Measurements from ENCODE around the gene TASP1.
A peak's percentile ranks its signal among the peaks of the same experiment; 100 is the strongest.

TASP1 gene

DNA sequence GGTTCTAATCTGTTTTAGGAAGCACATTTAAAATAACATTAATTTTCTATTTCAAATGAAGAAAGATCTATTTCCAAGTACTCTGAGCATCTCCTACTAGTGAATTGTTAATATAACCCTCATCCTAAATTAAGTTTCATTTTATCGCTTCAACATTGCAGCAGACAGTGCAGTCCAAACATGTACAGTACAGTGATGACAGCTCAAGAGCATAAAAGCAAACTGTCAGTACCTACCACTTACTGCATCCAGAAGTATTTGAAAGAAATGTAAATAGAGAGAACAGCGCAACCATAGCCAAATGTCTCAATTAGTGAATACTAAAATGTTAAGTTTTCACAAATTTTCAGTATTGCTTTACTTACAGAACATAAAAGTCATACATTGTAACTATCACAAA is 238.3 kb downstream of the TASP1 start:
- H3K4me2 ChIP-seq (ENCODE audit: low read length, poor library complexity, severe bottlenecking): no peak overlapping the region
- no peak overlapping the region for H3K23ac ChIP-seq (ENCODE audit: low read length in 2 of 2)
- WGBS: 92% methylated on average over 1 of the region's 2 CpGs
- no peak overlapping the region for H4K91ac ChIP-seq (ENCODE audit: low read length)
- H3K27me3 ChIP-seq (ENCODE audit: control insufficient read depth in 1 of 2, insufficient read depth in 1 of 2, low read length in 2 of 2): no peaks in the 10 kb centered on the region
- H2BK15ac ChIP-seq (ENCODE audit: low read depth, poor library complexity, severe bottlenecking): no peak overlapping the region
- H3K27ac ChIP-seq (ENCODE audit: low read length, poor library complexity, severe bottlenecking): no peak overlapping the region
- H3K4me1 ChIP-seq (ENCODE audit: control insufficient read depth, insufficient read depth, low read depth, low read length): peaks cover 4% of the 10 kb centered on the region
- no peak overlapping the region for H4K8ac ChIP-seq (ENCODE audit: low read length)
- no peak overlapping the region for H2BK120ac ChIP-seq (ENCODE audit: low read depth, low read length)
- no peak for DNase-seq
- no peak overlapping the region for H2BK12ac ChIP-seq (ENCODE audit: low read length in 2 of 2)
- H2BK5ac ChIP-seq (ENCODE audit: low read depth, low read length, poor library complexity, severe bottlenecking): no peak overlapping the region
- H2AFZ ChIP-seq (ENCODE audit: low read depth, low read length): no peak overlapping the region
- H3K4ac ChIP-seq (ENCODE audit: low read depth in 1 of 2, low read length in 2 of 2): no peak overlapping the region
- no peaks in the 10 kb centered on the region for H3K9me3 ChIP-seq (ENCODE audit: control insufficient read depth, low read length)
- no peak overlapping the region for H3K18ac ChIP-seq (ENCODE audit: low read depth in 1 of 2, low read length in 2 of 2)
- H2AK5ac ChIP-seq (ENCODE audit: low read length, severe bottlenecking): no peak overlapping the region
- H3K79me1 ChIP-seq (replicated peaks; ENCODE audit: low read length, poor library complexity, severe bottlenecking): no peaks in the 10 kb centered on the region
- H3K14ac ChIP-seq (ENCODE audit: low read length in 2 of 2): no peak overlapping the region
- H3K9ac ChIP-seq (ENCODE audit: low read length): no peak overlapping the region
- H3K36me3 ChIP-seq (ENCODE audit: control insufficient read depth in 1 of 2, insufficient read depth in 2 of 2, low read depth in 1 of 2, low read length in 2 of 2): no peaks in the 10 kb centered on the region
- no peak overlapping the region for H3K4me3 ChIP-seq (ENCODE audit: insufficient read depth in 1 of 2, low read depth in 1 of 2, low read length in 2 of 2)

DNA sequence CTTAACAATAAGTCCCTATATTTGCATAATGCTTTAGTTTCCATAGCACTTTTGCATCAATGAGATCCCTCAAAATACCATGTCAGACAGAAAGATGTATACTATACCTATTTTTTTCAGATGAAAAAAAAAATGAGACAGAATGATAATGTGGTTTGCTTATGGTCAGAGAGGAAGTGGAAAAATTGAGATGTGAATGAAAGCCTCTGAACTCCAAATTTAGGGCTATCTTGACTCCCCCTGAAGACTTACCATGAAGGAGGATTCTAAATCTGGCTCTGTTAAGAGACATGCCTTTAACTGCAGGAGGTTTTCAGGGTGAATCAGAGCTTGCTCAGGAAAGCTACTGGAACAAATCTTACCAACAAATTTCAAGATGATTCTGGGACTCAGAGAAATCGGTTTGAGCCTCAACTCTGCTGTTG is 241.4 kb downstream of the TASP1 start:
- H3K36me3 ChIP-seq (ENCODE audit: control insufficient read depth in 1 of 2, insufficient read depth in 2 of 2, low read depth in 1 of 2, low read length in 2 of 2): peaks cover 0 to 4% of the 10 kb centered on the region in 2 experiments
- no peak overlapping the region for H3K4ac ChIP-seq (ENCODE audit: low read depth in 1 of 2, low read length in 2 of 2)
- H3K4me3 ChIP-seq (ENCODE audit: insufficient read depth in 1 of 2, low read depth in 1 of 2, low read length in 2 of 2): no peak overlapping the region
- H3K23ac ChIP-seq (ENCODE audit: low read length in 2 of 2): no peak overlapping the region
- H3K14ac ChIP-seq (ENCODE audit: low read length in 2 of 2): no peak overlapping the region
- no peak overlapping the region for H3K4me2 ChIP-seq (ENCODE audit: low read length, poor library complexity, severe bottlenecking)
- H2BK5ac ChIP-seq (ENCODE audit: low read depth, low read length, poor library complexity, severe bottlenecking): no peak overlapping the region
- H2AFZ ChIP-seq (ENCODE audit: low read depth, low read length): no peak overlapping the region
- H3K27me3 ChIP-seq (ENCODE audit: control insufficient read depth in 1 of 2, insufficient read depth in 1 of 2, low read length in 2 of 2): no peaks in the 10 kb centered on the region
- H2BK15ac ChIP-seq (ENCODE audit: low read depth, poor library complexity, severe bottlenecking): no peak overlapping the region
- H3K9ac ChIP-seq (ENCODE audit: low read length): no peak overlapping the region
- no peak overlapping the region for H3K27ac ChIP-seq (ENCODE audit: low read length, poor library complexity, severe bottlenecking)
- H3K9me3 ChIP-seq (ENCODE audit: control insufficient read depth, low read length): no peaks in the 10 kb centered on the region
- H4K91ac ChIP-seq (ENCODE audit: low read length): no peak overlapping the region
- peak; percentile 7 for DNase-seq
- 86% methylated on average over 1 of the region's 1 CpG for WGBS
- H2AK5ac ChIP-seq (ENCODE audit: low read length, severe bottlenecking): no peak overlapping the region
- no peak overlapping the region for H4K8ac ChIP-seq (ENCODE audit: low read length)
- H3K79me1 ChIP-seq (replicated peaks; ENCODE audit: low read length, poor library complexity, severe bottlenecking): no peaks in the 10 kb centered on the region
- H3K18ac ChIP-seq (ENCODE audit: low read depth in 1 of 2, low read length in 2 of 2): no peak overlapping the region
- peaks cover 4% of the 10 kb centered on the region for H3K4me1 ChIP-seq (ENCODE audit: control insufficient read depth, insufficient read depth, low read depth, low read length)
- no peak overlapping the region for H2BK120ac ChIP-seq (ENCODE audit: low read depth, low read length)
- no peak overlapping the region for H2BK12ac ChIP-seq (ENCODE audit: low read length in 2 of 2)

DNA sequence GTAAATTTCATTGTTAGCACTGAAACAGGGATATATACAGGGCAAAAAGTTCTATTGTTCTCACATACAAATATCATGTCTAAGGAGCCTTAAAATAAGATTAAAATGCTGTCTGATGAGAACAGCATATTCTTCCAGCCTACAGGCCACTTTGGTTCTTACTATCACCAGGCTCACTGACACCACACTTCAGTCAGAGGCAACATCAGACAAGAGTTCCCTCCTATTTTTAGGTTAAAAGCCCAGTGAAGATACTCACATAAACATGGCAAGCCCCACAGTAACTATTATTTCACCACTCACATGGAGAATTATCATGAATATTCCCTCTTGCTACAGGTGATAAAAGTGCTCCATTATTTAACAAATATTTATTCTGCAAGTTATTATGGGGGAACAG is 241.9 kb downstream of the TASP1 start:
- H3K9ac ChIP-seq (ENCODE audit: low read length): no peak overlapping the region
- H3K27me3 ChIP-seq (ENCODE audit: control insufficient read depth in 1 of 2, insufficient read depth in 1 of 2, low read length in 2 of 2): no peaks in the 10 kb centered on the region
- no peaks in the 10 kb centered on the region for H3K9me3 ChIP-seq (ENCODE audit: control insufficient read depth, low read length)
- no peak overlapping the region for H2BK5ac ChIP-seq (ENCODE audit: low read depth, low read length, poor library complexity, severe bottlenecking)
- H2BK120ac ChIP-seq (ENCODE audit: low read depth, low read length): no peak overlapping the region
- H2BK15ac ChIP-seq (ENCODE audit: low read depth, poor library complexity, severe bottlenecking): no peak overlapping the region
- peaks cover 0 to 4% of the 10 kb centered on the region in 2 experiments for H3K36me3 ChIP-seq (ENCODE audit: control insufficient read depth in 1 of 2, insufficient read depth in 2 of 2, low read depth in 1 of 2, low read length in 2 of 2)
- H2AK5ac ChIP-seq (ENCODE audit: low read length, severe bottlenecking): no peak overlapping the region
- H2BK12ac ChIP-seq (ENCODE audit: low read length in 2 of 2): no peak overlapping the region
- DNase-seq: no peak
- H2AFZ ChIP-seq (ENCODE audit: low read depth, low read length): no peak overlapping the region
- no peak overlapping the region for H3K18ac ChIP-seq (ENCODE audit: low read depth in 1 of 2, low read length in 2 of 2)
- H3K4me3 ChIP-seq (ENCODE audit: insufficient read depth in 1 of 2, low read depth in 1 of 2, low read length in 2 of 2): no peak overlapping the region
- no peak overlapping the region for H3K4me2 ChIP-seq (ENCODE audit: low read length, poor library complexity, severe bottlenecking)
- no peak overlapping the region for H3K14ac ChIP-seq (ENCODE audit: low read length in 2 of 2)
- H3K4ac ChIP-seq (ENCODE audit: low read depth in 1 of 2, low read length in 2 of 2): no peak overlapping the region
- no peaks in the 10 kb centered on the region for H3K79me1 ChIP-seq (replicated peaks; ENCODE audit: low read length, poor library complexity, severe bottlenecking)
- peaks cover 4% of the 10 kb centered on the region for H3K4me1 ChIP-seq (ENCODE audit: control insufficient read depth, insufficient read depth, low read depth, low read length)
- no peak overlapping the region for H4K8ac ChIP-seq (ENCODE audit: low read length)
- no peak overlapping the region for H3K27ac ChIP-seq (ENCODE audit: low read length, poor library complexity, severe bottlenecking)
- no peak overlapping the region for H4K91ac ChIP-seq (ENCODE audit: low read length)
- no peak overlapping the region for H3K23ac ChIP-seq (ENCODE audit: low read length in 2 of 2)

DNA sequence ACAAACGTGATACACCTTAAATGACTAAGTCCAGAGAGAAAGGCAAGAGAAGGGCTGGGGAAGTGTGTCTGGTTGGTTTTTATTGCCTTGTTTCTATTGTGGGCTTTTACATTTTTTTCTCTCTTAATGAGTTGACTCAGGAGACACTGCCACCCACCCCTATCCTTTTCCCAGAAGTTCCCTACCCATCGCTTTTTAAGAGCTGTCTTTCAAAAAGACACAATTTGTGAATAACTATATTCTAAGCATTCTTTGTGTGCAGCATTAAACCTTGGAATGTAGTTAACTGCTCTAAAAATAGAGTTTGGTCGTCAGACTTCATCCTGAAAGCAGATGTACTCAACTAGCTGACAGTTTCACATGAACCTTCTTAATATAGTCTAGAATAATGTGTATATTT is 242.7 kb downstream of the TASP1 start:
- WGBS: no CpG with 5 or more reads among the region's 3 CpGs
- no peak overlapping the region for H3K14ac ChIP-seq (ENCODE audit: low read length in 2 of 2)
- no peak overlapping the region for H4K91ac ChIP-seq (ENCODE audit: low read length)

More for the DNA sequence above, 242.7 kb downstream of the TASP1 start:
- H2BK5ac ChIP-seq (ENCODE audit: low read depth, low read length, poor library complexity, severe bottlenecking): no peak overlapping the region
- no peak overlapping the region for H3K23ac ChIP-seq (ENCODE audit: low read length in 2 of 2)
- H3K4me1 ChIP-seq (ENCODE audit: control insufficient read depth, insufficient read depth, low read depth, low read length): peaks cover 4% of the 10 kb centered on the region
- no peak overlapping the region for H3K4me3 ChIP-seq (ENCODE audit: insufficient read depth in 1 of 2, low read depth in 1 of 2, low read length in 2 of 2)
- DNase-seq: peak; percentile 30
- H2BK15ac ChIP-seq (ENCODE audit: low read depth, poor library complexity, severe bottlenecking): no peak overlapping the region
- no peak overlapping the region for H4K8ac ChIP-seq (ENCODE audit: low read length)
- no peaks in the 10 kb centered on the region for H3K9me3 ChIP-seq (ENCODE audit: control insufficient read depth, low read length)
- no peak overlapping the region for H3K9ac ChIP-seq (ENCODE audit: low read length)
- no peak overlapping the region for H3K4me2 ChIP-seq (ENCODE audit: low read length, poor library complexity, severe bottlenecking)
- H2AK5ac ChIP-seq (ENCODE audit: low read length, severe bottlenecking): no peak overlapping the region
- no peak overlapping the region for H3K18ac ChIP-seq (ENCODE audit: low read depth in 1 of 2, low read length in 2 of 2)
- no peak overlapping the region for H2BK120ac ChIP-seq (ENCODE audit: low read depth, low read length)
- H2AFZ ChIP-seq (ENCODE audit: low read depth, low read length): no peak overlapping the region
- no peak overlapping the region for H3K4ac ChIP-seq (ENCODE audit: low read depth in 1 of 2, low read length in 2 of 2)
- H3K79me1 ChIP-seq (replicated peaks; ENCODE audit: low read length, poor library complexity, severe bottlenecking): no peaks in the 10 kb centered on the region
- no peak overlapping the region for H2BK12ac ChIP-seq (ENCODE audit: low read length in 2 of 2)
- H3K27ac ChIP-seq (ENCODE audit: low read length, poor library complexity, severe bottlenecking): peak overlapping the region; percentile 20
- H3K27me3 ChIP-seq (ENCODE audit: control insufficient read depth in 1 of 2, insufficient read depth in 1 of 2, low read length in 2 of 2): no peaks in the 10 kb centered on the region
- H3K36me3 ChIP-seq (ENCODE audit: control insufficient read depth in 1 of 2, insufficient read depth in 2 of 2, low read depth in 1 of 2, low read length in 2 of 2): peaks cover 0 to 4% of the 10 kb centered on the region in 2 experiments
